ENCODE measurements around the gene MRPS27. TPM values are rescaled to one million over a fixed set of nuclear protein-coding genes. Genes with fewer than 3 reads are reported as not detected.

Gene MRPS27
- total RNA-seq, 6 experiments from 2014 or later = 28.6 to 40.3 (median 36.0) TPM

GRCh38 chr5:72352616-72353015 is 32.6 kb upstream of the MRPS27 start:
- Histone ChIP-seq H3K27me3 (no peaks in the 10 kb centered on the region), H3K36me3 (no peaks in the 10 kb centered on the region), H3K4me3 (no peak overlapping the region), H3K4me1 (no peaks in the 10 kb centered on the region), H3K27ac (no peak overlapping the region), H3K9me3 (no peaks in the 10 kb centered on the region)
- no peak for TF ChIP-seq POLR2A (IDR thresholded peaks at IDR 0.05)
- TF ChIP-seq, protein P1, sequence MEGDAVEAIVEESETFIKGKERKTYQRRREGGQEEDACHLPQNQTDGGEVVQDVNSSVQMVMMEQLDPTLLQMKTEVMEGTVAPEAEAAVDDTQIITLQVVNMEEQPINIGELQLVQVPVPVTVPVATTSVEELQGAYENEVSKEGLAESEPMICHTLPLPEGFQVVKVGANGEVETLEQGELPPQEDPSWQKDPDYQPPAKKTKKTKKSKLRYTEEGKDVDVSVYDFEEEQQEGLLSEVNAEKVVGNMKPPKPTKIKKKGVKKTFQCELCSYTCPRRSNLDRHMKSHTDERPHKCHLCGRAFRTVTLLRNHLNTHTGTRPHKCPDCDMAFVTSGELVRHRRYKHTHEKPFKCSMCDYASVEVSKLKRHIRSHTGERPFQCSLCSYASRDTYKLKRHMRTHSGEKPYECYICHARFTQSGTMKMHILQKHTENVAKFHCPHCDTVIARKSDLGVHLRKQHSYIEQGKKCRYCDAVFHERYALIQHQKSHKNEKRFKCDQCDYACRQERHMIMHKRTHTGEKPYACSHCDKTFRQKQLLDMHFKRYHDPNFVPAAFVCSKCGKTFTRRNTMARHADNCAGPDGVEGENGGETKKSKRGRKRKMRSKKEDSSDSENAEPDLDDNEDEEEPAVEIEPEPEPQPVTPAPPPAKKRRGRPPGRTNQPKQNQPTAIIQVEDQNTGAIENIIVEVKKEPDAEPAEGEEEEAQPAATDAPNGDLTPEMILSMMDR (IDR thresholded peaks at IDR 0.05) = no peak
- intact Hi-C loops (cut with DNase I) = no loop called here
- 58% methylated on average over 1 of the region's 1 CpG for WGBS (ENCODE audit: insufficient coverage, low coverage, low lambda C conversion rate, missing lambda C conversion rate)
- DNase-seq = no peak
- ATAC-seq = no peak

DNA sequence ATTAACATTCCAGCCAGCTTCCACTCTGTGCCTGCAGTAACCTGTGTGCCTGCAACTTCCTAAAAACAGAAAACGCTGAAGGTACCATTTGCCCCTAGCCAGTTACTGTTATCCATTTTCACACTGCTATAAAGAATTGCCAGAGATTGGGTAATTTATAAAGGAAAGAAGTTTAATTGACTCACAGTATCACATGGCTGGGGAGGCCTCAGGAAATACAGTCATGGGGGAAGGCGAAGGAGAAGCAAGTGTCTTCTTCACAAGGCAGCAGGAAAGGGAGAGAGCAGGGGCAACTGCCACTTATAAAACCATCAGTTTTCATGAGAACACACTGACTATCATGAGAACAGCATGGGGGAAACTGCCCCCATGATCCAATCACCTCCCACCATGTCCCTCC is 31.3 kb upstream of the MRPS27 start:
- Histone ChIP-seq H3K36me3 (no peaks in the 10 kb centered on the region), H3K4me3 (no peak overlapping the region), H3K27ac (no peak overlapping the region), H3K27me3 (no peaks in the 10 kb centered on the region), H3K9me3 (no peaks in the 10 kb centered on the region), H3K4me1 (peaks cover 0 to 8% (median 0%) of the 10 kb centered on the region in 4 donors)
- DNase-seq (no peak), ATAC-seq (no peak)
- 91% methylated on average over 2 of the region's 2 CpGs for WGBS (ENCODE audit: insufficient coverage, low coverage, low lambda C conversion rate, missing lambda C conversion rate)
- intact Hi-C loops (cut with DNase I) = no loop called here
- TF ChIP-seq POLR2A (IDR thresholded peaks at IDR 0.05) = no peak
- TF ChIP-seq, protein P1 (IDR thresholded peaks at IDR 0.05) = no peak

DNA sequence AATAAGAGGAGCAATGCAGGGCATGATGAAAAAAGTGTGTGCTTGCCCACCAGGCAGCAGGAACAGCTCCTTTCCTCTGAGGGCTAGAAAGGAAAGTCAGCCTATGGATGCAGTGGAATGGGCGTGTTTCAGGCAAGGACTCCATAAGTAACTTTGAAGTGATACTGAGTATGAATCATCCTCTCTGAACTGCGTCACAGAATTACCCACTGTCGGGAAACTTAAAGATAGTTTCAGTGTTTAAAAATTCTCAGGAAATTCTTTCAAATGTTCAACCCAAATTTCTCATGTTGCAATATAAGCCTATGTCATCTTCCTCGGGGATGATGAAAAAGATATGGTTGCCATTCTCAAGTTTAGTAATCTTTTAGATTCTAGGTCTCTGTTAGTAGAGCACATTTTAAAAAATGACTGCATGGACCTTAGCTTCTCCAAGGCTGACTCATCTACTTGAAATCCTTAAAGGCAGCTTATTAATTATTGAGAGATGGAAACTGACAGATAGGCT is 27.8 kb upstream of the MRPS27 start:
- no peak for DNase-seq
- H3K27ac ChIP-seq = no peak overlapping the region
- H3K36me3 ChIP-seq = peaks cover 0 to 8% (median 2%) of the 10 kb centered on the region in 4 donors
- H3K4me3 ChIP-seq = no peak overlapping the region
- intact Hi-C loops (cut with DNase I) = no loop called here
- no peaks in the 10 kb centered on the region for H3K9me3 ChIP-seq
- H3K4me1 ChIP-seq = peaks cover 0 to 14% (median 0%) of the 10 kb centered on the region in 4 donors
- WGBS (ENCODE audit: insufficient coverage, low coverage, low lambda C conversion rate, missing lambda C conversion rate) = 85% methylated on average over 4 of the region's 4 CpGs
- H3K27me3 ChIP-seq = no peaks in the 10 kb centered on the region
- TF ChIP-seq, protein P1 (IDR thresholded peaks at IDR 0.05) = no peak
- TF ChIP-seq POLR2A (IDR thresholded peaks at IDR 0.05) = no peak
- ATAC-seq = no peak

DNA sequence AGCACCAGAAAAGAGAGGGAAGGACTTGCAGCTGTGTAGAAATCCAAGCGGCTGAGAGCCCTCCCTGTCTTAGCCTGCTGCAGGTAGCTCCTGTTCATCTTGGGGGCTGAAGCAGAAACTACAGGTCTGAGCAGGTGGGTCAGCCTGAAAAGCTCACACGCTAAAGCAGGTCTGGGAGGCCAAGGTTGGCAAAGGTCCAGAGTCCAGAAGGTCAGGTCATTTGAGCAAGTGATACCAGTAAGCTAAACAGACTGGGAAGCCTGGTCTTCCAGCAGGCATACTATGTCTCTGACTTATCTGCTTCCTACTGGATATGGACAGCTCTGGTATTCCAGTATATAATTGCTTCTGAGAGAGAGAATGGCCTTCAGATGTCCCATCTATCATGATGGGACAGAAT is 26.4 kb upstream of the MRPS27 start:
- Histone ChIP-seq H3K4me3 (no peak overlapping the region), H3K27ac (peak overlapping the region in 2 of 3 donors; percentile 38 to 52), H3K9me3 (no peaks in the 10 kb centered on the region), H3K27me3 (no peaks in the 10 kb centered on the region), H3K4me1 (peaks cover 0 to 14% (median 0%) of the 10 kb centered on the region in 4 donors), H3K36me3 (peaks cover 0 to 8% (median 2%) of the 10 kb centered on the region in 4 donors)
- WGBS (ENCODE audit: insufficient coverage, low coverage, low lambda C conversion rate, missing lambda C conversion rate) = 33% methylated on average over 2 of the region's 2 CpGs
- DNase-seq (peak; percentile 61 to 88 (median 77)), ATAC-seq (peak; percentile 98 to 99 (median 98))
- intact Hi-C loops (cut with DNase I) = no loop called here
- TF ChIP-seq POLR2A (IDR thresholded peaks at IDR 0.05) = no peak
- TF ChIP-seq, protein P1 (IDR thresholded peaks at IDR 0.05) = no peak
